HepG2 (cell line): Measurements from ENCODE around the gene CD300A. TPM values are rescaled to one million over a fixed set of nuclear protein-coding genes. Genes with fewer than 3 reads are reported as not detected.
A peak's percentile ranks its signal among the peaks of the same experiment; 100 is the strongest.

Experiments
- CHCHD3 ChIP-seq: sonication (generic); formaldehyde crosslinking; IDR thresholded peaks from 2 replicates; pipeline ENCODE4 v1.8.0; 2022; ENCODE audit warnings: mild to moderate bottlenecking, missing genetic modification reagents, moderate library complexity
- FOSL1 ChIP-seq: sonication (generic); formaldehyde crosslinking; IDR thresholded peaks from 2 replicates; pipeline ENCODE4 v1.9.0; 2021; ENCODE audit warnings: missing genetic modification reagents, borderline replicate concordance
- POLR2AphosphoS5 ChIP-seq: IDR thresholded peaks from 2 replicates; pipeline ENCODE4 v1.6.1; 2012; ENCODE audit warnings: low read depth, low read length
- ZFP41 ChIP-seq: sonication (generic); formaldehyde crosslinking; IDR thresholded peaks from 2 replicates; pipeline ENCODE4 v1.4.0; 2020; ENCODE audit warnings: mild to moderate bottlenecking, missing genetic modification reagents, borderline replicate concordance
- ZNF24 ChIP-seq: fragments of 450-650 bp; IDR thresholded peaks from 2 replicates; pipeline ENCODE4 v1.6.1; 2017; ENCODE audit warnings: antibody characterized with exemption, mild to moderate bottlenecking
- ZNF30 ChIP-seq: sonication (generic); formaldehyde crosslinking; IDR thresholded peaks from 2 replicates; pipeline ENCODE4 v1.5.0; 2020; ENCODE audit warnings: mild to moderate bottlenecking, missing genetic modification reagents
- ZNF543 ChIP-seq: sonication (generic); formaldehyde crosslinking; IDR thresholded peaks from 2 replicates; pipeline ENCODE4 v1.4.0; 2020; ENCODE audit warnings: mild to moderate bottlenecking, missing genetic modification reagents
- ZNF773 ChIP-seq: sonication (generic); formaldehyde crosslinking; IDR thresholded peaks from 2 replicates; pipeline ENCODE4 v1.4.0; 2020; ENCODE audit warnings: missing genetic modification reagents, borderline replicate concordance
- ZNF850 ChIP-seq: sonication (generic); formaldehyde crosslinking; conservative IDR thresholded peaks from 2 replicates; pipeline ENCODE4 v1.9.0; 2021; ENCODE audit warnings: mild to moderate bottlenecking, missing genetic modification reagents
- polyA plus RNA-seq, 8 experiments: library from polyadenylated mRNA; depleted of rRNA in 3 of 8; stranded (reverse) in 7 of 8; unstranded in 1 of 8; fragments of >200 nt; fragmentation: Illumina TruSeq in 4 of 8; extraction: Trizol in 4 of 8; gene quantifications; 2 replicates each; pipeline versions ENCODE4 v1.2.1 to v1.2.3, GENCODE V29; 2011 to 2016; ENCODE audit warnings: low read depth in 4 of 8, missing spikeins in 1 of 8, mixed read lengths in 1 of 8; ENCODE audit not compliant: insufficient read depth in 1 of 8
- total RNA-seq, 5 experiments: library from RNA; depleted of rRNA; stranded (reverse); fragments of >200 nt; fragmentation: Illumina TruSeq; extraction: Trizol; gene quantifications; 2 replicates each; pipeline ENCODE4 v1.2.3, GENCODE V29; 2016; ENCODE audit warnings: low read depth in 1 of 5
- TF ChIP-seq, protein P1 (sequence below): sonication (generic); formaldehyde crosslinking; IDR thresholded peaks from 2 replicates; pipeline ENCODE4 v1.4.0; 2020; ENCODE audit warnings: low read depth, missing genetic modification reagents
- TF ChIP-seq, protein P2 (sequence below): sonication (generic); formaldehyde crosslinking; IDR thresholded peaks from 2 replicates; pipeline ENCODE4 v1.5.1; 2020; ENCODE audit warnings: mild to moderate bottlenecking, missing genetic modification reagents
- TF ChIP-seq, protein P3 (sequence below): sonication (generic); formaldehyde crosslinking; IDR thresholded peaks from 2 replicates; pipeline ENCODE4 v1.4.0; 2020; ENCODE audit warnings: missing genetic modification reagents
- TF ChIP-seq, protein P4 (sequence below): sonication (generic); formaldehyde crosslinking; IDR thresholded peaks from 2 replicates; pipeline ENCODE4 v1.5.0; 2020; ENCODE audit warnings: mild to moderate bottlenecking, missing genetic modification reagents
- TF ChIP-seq, protein P5 (sequence below): sonication (generic); formaldehyde crosslinking; IDR thresholded peaks from 2 replicates; pipeline ENCODE4 v1.8.0; 2022; ENCODE audit warnings: mild to moderate bottlenecking, missing genetic modification reagents, moderate library complexity

The CD300A gene
- total and polyA plus RNA-seq, 2 of the 13 experiments (the other 11 are each of a cell fraction or from before 2014, with no cell fraction given), result not detected

DNA sequence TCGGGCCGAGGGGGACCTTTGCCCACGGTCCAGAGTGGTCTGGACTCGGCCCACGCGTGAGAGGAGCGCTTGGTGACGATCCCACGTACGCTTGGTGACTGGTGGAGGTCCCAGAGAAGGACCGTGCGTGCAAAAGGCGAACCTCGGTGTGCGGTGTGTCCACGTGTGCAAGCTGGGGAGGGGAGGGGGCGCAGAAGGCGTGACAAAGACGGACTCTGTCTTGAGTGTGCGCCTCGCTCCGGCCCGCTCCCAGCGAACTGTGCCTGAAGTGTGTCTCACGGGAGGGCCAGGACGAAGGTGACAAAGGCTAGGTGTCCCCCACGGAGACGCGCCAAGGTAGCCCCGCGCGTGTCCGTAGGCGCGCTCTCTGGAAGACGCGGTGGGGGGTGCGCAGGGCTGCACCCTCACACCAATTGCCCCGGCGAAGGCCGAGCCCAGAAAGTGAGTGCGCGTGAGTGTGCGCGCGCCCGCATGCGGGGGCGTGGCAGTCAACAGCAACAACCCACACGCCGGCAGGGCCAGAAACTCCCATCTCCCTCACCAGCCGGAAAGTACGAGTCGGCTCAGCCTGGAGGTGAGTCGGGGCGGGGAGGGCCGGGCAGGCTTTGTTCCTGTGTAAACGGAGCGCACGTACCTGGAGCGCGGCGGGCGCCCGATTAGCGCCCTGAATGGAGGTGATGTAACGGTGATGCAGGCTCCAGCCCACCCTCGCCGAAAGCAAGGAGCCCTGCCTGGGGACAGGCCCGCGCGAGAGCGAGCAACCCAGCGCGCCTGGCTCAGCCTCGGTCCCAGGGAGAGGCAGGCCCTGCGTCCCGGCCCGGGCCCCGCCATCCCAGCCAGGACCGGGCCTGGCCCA, 34.6 kb upstream of the CD300A start, which contains the start of gene GPRC5C (continued):
- TF ChIP-seq, protein P1, sequence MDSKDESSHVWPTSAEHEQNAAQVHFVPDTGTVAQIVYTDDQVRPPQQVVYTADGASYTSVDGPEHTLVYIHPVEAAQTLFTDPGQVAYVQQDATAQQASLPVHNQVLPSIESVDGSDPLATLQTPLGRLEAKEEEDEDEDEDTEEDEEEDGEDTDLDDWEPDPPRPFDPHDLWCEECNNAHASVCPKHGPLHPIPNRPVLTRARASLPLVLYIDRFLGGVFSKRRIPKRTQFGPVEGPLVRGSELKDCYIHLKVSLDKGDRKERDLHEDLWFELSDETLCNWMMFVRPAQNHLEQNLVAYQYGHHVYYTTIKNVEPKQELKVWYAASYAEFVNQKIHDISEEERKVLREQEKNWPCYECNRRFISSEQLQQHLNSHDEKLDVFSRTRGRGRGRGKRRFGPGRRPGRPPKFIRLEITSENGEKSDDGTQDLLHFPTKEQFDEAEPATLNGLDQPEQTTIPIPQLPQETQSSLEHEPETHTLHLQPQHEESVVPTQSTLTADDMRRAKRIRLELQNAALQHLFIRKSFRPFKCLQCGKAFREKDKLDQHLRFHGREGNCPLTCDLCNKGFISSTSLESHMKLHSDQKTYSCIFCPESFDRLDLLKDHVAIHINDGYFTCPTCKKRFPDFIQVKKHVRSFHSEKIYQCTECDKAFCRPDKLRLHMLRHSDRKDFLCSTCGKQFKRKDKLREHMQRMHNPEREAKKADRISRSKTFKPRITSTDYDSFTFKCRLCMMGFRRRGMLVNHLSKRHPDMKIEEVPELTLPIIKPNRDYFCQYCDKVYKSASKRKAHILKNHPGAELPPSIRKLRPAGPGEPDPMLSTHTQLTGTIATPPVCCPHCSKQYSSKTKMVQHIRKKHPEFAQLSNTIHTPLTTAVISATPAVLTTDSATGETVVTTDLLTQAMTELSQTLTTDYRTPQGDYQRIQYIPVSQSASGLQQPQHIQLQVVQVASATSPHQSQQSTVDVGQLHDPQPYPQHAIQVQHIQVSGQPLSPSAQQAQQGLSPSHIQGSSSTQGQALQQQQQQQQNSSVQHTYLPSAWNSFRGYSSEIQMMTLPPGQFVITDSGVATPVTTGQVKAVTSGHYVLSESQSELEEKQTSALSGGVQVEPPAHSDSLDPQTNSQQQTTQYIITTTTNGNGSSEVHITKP, result no peak
- peak; percentile 70; the same call in 1 of the 2 replicates for TF ChIP-seq ZFP41 (CRISPR knock-in tag)
- no peak for TF ChIP-seq ZNF24
- no peak for TF ChIP-seq ZNF850
- peak; percentile 82 for TF ChIP-seq CHCHD3 (CRISPR knock-in tag)
- TF ChIP-seq, protein P2, sequence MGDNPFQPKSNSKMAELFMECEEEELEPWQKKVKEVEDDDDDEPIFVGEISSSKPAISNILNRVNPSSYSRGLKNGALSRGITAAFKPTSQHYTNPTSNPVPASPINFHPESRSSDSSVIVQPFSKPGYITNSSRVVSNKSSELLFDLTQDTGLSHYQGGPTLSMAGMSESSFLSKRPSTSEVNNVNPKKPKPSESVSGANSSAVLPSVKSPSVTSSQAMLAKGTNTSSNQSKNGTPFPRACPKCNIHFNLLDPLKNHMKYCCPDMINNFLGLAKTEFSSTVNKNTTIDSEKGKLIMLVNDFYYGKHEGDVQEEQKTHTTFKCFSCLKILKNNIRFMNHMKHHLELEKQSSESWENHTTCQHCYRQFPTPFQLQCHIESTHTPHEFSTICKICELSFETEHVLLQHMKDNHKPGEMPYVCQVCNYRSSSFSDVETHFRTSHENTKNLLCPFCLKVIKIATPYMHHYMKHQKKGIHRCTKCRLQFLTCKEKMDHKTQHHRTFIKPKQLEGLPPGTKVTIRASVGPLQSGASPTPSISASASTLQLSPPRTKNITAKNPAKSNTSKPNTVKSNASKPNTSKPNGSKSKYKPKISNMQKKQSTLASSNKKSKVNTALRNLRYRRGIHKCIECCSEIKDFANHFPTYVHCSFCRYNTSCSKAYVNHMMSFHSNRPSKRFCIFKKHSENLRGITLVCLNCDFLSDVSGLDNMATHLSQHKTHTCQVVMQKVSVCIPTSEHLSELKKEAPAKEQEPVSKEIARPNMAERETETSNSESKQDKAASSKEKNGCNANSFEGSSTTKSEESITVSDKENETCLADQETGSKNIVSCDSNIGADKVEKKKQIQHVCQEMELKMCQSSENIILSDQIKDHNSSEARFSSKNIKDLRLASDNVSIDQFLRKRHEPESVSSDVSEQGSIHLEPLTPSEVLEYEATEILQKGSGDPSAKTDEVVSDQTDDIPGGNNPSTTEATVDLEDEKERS, result peak; percentile 65; the same call in 1 of the 2 replicates
- TF ChIP-seq, protein P3, sequence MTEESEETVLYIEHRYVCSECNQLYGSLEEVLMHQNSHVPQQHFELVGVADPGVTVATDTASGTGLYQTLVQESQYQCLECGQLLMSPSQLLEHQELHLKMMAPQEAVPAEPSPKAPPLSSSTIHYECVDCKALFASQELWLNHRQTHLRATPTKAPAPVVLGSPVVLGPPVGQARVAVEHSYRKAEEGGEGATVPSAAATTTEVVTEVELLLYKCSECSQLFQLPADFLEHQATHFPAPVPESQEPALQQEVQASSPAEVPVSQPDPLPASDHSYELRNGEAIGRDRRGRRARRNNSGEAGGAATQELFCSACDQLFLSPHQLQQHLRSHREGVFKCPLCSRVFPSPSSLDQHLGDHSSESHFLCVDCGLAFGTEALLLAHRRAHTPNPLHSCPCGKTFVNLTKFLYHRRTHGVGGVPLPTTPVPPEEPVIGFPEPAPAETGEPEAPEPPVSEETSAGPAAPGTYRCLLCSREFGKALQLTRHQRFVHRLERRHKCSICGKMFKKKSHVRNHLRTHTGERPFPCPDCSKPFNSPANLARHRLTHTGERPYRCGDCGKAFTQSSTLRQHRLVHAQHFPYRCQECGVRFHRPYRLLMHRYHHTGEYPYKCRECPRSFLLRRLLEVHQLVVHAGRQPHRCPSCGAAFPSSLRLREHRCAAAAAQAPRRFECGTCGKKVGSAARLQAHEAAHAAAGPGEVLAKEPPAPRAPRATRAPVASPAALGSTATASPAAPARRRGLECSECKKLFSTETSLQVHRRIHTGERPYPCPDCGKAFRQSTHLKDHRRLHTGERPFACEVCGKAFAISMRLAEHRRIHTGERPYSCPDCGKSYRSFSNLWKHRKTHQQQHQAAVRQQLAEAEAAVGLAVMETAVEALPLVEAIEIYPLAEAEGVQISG, result peak; percentile 20; the same call in 1 of the 2 replicates
- TF ChIP-seq, protein P4, sequence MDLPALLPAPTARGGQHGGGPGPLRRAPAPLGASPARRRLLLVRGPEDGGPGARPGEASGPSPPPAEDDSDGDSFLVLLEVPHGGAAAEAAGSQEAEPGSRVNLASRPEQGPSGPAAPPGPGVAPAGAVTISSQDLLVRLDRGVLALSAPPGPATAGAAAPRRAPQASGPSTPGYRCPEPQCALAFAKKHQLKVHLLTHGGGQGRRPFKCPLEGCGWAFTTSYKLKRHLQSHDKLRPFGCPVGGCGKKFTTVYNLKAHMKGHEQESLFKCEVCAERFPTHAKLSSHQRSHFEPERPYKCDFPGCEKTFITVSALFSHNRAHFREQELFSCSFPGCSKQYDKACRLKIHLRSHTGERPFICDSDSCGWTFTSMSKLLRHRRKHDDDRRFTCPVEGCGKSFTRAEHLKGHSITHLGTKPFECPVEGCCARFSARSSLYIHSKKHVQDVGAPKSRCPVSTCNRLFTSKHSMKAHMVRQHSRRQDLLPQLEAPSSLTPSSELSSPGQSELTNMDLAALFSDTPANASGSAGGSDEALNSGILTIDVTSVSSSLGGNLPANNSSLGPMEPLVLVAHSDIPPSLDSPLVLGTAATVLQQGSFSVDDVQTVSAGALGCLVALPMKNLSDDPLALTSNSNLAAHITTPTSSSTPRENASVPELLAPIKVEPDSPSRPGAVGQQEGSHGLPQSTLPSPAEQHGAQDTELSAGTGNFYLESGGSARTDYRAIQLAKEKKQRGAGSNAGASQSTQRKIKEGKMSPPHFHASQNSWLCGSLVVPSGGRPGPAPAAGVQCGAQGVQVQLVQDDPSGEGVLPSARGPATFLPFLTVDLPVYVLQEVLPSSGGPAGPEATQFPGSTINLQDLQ (CRISPR knock-in tag), result no peak; the same call in 1 of the 2 replicates
- TF ChIP-seq, protein P5, sequence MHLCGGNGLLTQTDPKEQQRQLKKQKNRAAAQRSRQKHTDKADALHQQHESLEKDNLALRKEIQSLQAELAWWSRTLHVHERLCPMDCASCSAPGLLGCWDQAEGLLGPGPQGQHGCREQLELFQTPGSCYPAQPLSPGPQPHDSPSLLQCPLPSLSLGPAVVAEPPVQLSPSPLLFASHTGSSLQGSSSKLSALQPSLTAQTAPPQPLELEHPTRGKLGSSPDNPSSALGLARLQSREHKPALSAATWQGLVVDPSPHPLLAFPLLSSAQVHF (CRISPR knock-in tag), result no peak
- TF ChIP-seq ZNF30 (CRISPR knock-in tag), result 0 out of 2 replicates have a peak, but pooled peaks have one; percentile 10
- peak; percentile 74; the same call in 1 of the 2 replicates for TF ChIP-seq ZNF543 (CRISPR knock-in tag)
- no peak for TF ChIP-seq FOSL1
- TF ChIP-seq POLR2AphosphoS5, result peak; percentile 83
- no peak for TF ChIP-seq ZNF773
